ENCODE results near the gene ADARB2.

DNA sequence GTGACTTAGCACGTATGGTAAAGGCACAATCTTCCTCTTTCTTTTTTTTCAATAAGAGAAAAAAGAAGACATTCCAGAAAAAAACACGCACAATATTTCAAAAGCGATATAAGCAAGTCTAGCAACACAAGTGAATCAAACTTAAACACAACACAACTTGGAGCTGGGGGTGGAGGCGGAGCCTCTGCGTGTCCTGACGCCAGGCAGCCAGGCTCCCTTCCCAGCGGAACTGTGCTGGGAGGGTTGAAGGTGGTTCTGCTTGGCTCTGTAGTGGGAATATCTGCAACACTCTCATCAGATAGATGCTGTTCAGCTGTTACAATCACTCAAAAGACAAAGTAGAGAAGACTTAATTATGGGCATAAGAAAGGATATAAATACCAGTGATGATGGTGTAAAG lies 469.8 kb downstream of the ADARB2 start:
- no peak for TF ChIP-seq POLR2AphosphoS5 (IDR thresholded peaks at IDR 0.05; ENCODE audit: low read depth, low read length)
- TF ChIP-seq, protein P1, sequence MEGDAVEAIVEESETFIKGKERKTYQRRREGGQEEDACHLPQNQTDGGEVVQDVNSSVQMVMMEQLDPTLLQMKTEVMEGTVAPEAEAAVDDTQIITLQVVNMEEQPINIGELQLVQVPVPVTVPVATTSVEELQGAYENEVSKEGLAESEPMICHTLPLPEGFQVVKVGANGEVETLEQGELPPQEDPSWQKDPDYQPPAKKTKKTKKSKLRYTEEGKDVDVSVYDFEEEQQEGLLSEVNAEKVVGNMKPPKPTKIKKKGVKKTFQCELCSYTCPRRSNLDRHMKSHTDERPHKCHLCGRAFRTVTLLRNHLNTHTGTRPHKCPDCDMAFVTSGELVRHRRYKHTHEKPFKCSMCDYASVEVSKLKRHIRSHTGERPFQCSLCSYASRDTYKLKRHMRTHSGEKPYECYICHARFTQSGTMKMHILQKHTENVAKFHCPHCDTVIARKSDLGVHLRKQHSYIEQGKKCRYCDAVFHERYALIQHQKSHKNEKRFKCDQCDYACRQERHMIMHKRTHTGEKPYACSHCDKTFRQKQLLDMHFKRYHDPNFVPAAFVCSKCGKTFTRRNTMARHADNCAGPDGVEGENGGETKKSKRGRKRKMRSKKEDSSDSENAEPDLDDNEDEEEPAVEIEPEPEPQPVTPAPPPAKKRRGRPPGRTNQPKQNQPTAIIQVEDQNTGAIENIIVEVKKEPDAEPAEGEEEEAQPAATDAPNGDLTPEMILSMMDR (IDR thresholded peaks at IDR 0.05): no peak
- no peak for TF ChIP-seq EP300 (IDR thresholded peaks at IDR 0.05; ENCODE audit: borderline replicate concordance in 1 of 2, low read depth in 1 of 2, low read length in 1 of 2)
- no peak for TF ChIP-seq CHD2 (IDR thresholded peaks at IDR 0.05; ENCODE audit: low read length, partially characterized antibody)
- TF ChIP-seq, protein P2, sequence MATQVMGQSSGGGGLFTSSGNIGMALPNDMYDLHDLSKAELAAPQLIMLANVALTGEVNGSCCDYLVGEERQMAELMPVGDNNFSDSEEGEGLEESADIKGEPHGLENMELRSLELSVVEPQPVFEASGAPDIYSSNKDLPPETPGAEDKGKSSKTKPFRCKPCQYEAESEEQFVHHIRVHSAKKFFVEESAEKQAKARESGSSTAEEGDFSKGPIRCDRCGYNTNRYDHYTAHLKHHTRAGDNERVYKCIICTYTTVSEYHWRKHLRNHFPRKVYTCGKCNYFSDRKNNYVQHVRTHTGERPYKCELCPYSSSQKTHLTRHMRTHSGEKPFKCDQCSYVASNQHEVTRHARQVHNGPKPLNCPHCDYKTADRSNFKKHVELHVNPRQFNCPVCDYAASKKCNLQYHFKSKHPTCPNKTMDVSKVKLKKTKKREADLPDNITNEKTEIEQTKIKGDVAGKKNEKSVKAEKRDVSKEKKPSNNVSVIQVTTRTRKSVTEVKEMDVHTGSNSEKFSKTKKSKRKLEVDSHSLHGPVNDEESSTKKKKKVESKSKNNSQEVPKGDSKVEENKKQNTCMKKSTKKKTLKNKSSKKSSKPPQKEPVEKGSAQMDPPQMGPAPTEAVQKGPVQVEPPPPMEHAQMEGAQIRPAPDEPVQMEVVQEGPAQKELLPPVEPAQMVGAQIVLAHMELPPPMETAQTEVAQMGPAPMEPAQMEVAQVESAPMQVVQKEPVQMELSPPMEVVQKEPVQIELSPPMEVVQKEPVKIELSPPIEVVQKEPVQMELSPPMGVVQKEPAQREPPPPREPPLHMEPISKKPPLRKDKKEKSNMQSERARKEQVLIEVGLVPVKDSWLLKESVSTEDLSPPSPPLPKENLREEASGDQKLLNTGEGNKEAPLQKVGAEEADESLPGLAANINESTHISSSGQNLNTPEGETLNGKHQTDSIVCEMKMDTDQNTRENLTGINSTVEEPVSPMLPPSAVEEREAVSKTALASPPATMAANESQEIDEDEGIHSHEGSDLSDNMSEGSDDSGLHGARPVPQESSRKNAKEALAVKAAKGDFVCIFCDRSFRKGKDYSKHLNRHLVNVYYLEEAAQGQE (IDR thresholded peaks at IDR 0.05; ENCODE audit: low read depth, low read length): no peak
- TF ChIP-seq, protein P3, sequence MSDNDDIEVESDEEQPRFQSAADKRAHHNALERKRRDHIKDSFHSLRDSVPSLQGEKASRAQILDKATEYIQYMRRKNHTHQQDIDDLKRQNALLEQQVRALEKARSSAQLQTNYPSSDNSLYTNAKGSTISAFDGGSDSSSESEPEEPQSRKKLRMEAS (IDR thresholded peaks at IDR 0.05; ENCODE audit: low read depth): no peak
